ENCODE measurements around the gene SYNDIG1L.

Gene SYNDIG1L

DNA sequence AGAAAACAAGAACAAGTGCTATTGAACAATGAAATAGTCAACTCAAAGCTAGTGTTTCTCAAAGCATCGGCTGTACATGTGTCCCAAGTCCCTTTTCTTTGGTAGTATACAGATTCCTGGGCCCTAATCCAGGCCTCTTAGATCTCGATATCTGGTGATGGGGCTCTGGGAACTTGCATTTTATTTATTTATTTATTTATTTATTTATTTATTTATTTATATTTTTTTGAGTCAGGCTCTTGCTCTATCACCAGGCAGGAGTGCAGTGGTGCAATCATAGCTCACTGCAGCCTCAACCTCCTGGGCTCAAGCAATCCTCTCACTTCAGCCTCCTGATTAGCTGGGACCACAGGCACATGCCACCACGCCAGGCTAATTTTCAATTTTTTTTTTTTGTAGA, 17.1 kb downstream of the SYNDIG1L start:
- Histone ChIP-seq H3K36me3 (ENCODE audit: insufficient read depth, low read length) (no peaks in the 10 kb centered on the region), H3K9me2 (replicated peaks; ENCODE audit: low read depth, low read length) (no peaks in the 10 kb centered on the region), H2AFZ (ENCODE audit: low read length) (no peak overlapping the region), H3F3A (ENCODE audit: low read depth) (no peaks in the 10 kb centered on the region), H3K27me3 (ENCODE audit: insufficient read depth, low read length, poor library complexity, severe bottlenecking) (no peaks in the 10 kb centered on the region), H3K4me1 (ENCODE audit: insufficient read depth, low read length, poor library complexity, severe bottlenecking) (no peaks in the 10 kb centered on the region), H3K4me3 (ENCODE audit: low read length, poor library complexity, severe bottlenecking) (no peak overlapping the region), H3K79me2 (ENCODE audit: insufficient read depth, low read length) (no peaks in the 10 kb centered on the region), H3K9ac (ENCODE audit: low read depth, low read length, poor library complexity, severe bottlenecking) (no peak overlapping the region), H3K4me2 (ENCODE audit: low read depth, low read length, poor library complexity, severe bottlenecking) (no peak overlapping the region), H3K9me3 (ENCODE audit: insufficient read depth, low read depth, low read length) (no peaks in the 10 kb centered on the region), H4K20me1 (ENCODE audit: insufficient read depth, low read length, poor library complexity, severe bottlenecking) (no peaks in the 10 kb centered on the region)
- no peak for TF ChIP-seq EZH2phosphoT487 (IDR thresholded peaks at IDR 0.05; ENCODE audit: borderline replicate concordance)
- TF ChIP-seq, protein P1, sequence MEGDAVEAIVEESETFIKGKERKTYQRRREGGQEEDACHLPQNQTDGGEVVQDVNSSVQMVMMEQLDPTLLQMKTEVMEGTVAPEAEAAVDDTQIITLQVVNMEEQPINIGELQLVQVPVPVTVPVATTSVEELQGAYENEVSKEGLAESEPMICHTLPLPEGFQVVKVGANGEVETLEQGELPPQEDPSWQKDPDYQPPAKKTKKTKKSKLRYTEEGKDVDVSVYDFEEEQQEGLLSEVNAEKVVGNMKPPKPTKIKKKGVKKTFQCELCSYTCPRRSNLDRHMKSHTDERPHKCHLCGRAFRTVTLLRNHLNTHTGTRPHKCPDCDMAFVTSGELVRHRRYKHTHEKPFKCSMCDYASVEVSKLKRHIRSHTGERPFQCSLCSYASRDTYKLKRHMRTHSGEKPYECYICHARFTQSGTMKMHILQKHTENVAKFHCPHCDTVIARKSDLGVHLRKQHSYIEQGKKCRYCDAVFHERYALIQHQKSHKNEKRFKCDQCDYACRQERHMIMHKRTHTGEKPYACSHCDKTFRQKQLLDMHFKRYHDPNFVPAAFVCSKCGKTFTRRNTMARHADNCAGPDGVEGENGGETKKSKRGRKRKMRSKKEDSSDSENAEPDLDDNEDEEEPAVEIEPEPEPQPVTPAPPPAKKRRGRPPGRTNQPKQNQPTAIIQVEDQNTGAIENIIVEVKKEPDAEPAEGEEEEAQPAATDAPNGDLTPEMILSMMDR (conservative IDR thresholded peaks at IDR 0.05; ENCODE audit: low read length): no peak

DNA sequence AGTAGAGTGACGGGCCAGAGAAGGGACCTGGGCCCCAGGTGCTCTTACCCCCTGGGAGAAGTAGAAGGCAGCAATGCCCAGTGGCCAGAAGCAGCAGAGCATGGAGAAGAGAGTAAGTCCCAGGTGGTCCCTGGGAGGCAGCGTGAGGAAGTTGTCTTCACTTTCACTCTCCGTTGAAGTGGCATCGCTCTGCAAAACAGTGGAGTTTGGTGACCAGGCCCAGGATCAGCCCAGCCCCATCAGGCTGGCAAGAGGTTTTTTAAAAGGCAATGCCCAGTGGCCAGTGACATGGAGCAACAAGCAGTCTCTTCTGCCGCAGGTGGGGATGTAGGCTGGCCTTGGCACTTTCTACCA, 18.2 kb downstream of the SYNDIG1L start:
- H3K36me3 ChIP-seq (ENCODE audit: insufficient read depth, low read length): no peaks in the 10 kb centered on the region
- no peak overlapping the region for H3K4me3 ChIP-seq (ENCODE audit: low read length, poor library complexity, severe bottlenecking)
- H3K4me2 ChIP-seq (ENCODE audit: low read depth, low read length, poor library complexity, severe bottlenecking): no peak overlapping the region
- peaks cover 3% of the 10 kb centered on the region for H3K4me1 ChIP-seq (ENCODE audit: insufficient read depth, low read length, poor library complexity, severe bottlenecking)
- no peak overlapping the region for H3K9ac ChIP-seq (ENCODE audit: low read depth, low read length, poor library complexity, severe bottlenecking)
- no peak overlapping the region for H2AFZ ChIP-seq (ENCODE audit: low read length)
- no peaks in the 10 kb centered on the region for H3K9me3 ChIP-seq (ENCODE audit: insufficient read depth, low read depth, low read length)
- H3F3A ChIP-seq (ENCODE audit: low read depth): no peaks in the 10 kb centered on the region
- TF ChIP-seq, protein P1 (conservative IDR thresholded peaks at IDR 0.05; ENCODE audit: low read length): no peak
- TF ChIP-seq EZH2phosphoT487 (IDR thresholded peaks at IDR 0.05; ENCODE audit: borderline replicate concordance): no peak
- no peaks in the 10 kb centered on the region for H3K27me3 ChIP-seq (ENCODE audit: insufficient read depth, low read length, poor library complexity, severe bottlenecking)
- H3K9me2 ChIP-seq (replicated peaks; ENCODE audit: low read depth, low read length): no peaks in the 10 kb centered on the region
- no peaks in the 10 kb centered on the region for H4K20me1 ChIP-seq (ENCODE audit: insufficient read depth, low read length, poor library complexity, severe bottlenecking)
- no peaks in the 10 kb centered on the region for H3K79me2 ChIP-seq (ENCODE audit: insufficient read depth, low read length)

DNA sequence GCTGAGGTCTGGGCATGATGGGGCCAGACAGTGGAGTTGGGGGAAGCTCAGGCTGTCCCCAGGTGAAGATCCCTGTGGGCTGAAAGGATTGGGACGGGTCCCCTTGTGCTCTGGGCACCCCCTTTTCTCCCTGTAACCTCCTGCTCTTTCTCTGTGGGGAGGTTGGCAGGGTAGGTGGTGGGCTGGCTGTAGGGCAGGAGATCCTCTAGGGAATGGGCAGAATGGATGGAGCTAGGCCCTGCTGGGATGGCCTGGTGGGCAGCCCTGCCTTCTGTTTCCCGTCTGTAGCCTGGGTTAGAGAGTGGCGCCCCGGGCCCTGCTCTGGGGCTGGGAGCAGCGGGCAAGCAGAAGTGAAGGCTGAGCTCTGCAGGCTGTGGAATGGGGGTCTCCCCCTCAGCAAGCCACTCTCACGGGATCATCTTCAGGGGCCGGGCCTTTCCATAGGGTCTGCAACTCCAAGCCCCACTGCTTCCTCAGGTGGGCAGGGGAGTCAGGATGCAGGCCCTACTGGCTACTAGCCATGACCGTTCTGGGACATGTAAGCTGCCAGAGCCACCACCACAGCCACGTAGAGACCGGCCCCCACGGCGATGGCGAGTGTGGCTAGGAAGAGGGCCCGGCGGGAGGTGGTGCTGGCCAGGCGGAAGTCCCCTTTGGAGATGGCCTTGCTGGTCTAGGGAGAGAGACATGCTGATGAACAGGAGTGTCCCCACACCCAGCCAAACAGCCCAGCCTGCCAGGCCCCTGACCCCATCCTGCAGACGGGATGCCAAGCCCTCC, 18.8 kb downstream of the SYNDIG1L start:
- no peak overlapping the region for H3K4me3 ChIP-seq (ENCODE audit: low read length, poor library complexity, severe bottlenecking)
- no peak overlapping the region for H2AFZ ChIP-seq (ENCODE audit: low read length)
- no peaks in the 10 kb centered on the region for H3K79me2 ChIP-seq (ENCODE audit: insufficient read depth, low read length)
- no peak overlapping the region for H3K9ac ChIP-seq (ENCODE audit: low read depth, low read length, poor library complexity, severe bottlenecking)
- no peaks in the 10 kb centered on the region for H3K9me3 ChIP-seq (ENCODE audit: insufficient read depth, low read depth, low read length)
- no peaks in the 10 kb centered on the region for H3K27me3 ChIP-seq (ENCODE audit: insufficient read depth, low read length, poor library complexity, severe bottlenecking)
- H3F3A ChIP-seq (ENCODE audit: low read depth): no peaks in the 10 kb centered on the region
- no peaks in the 10 kb centered on the region for H3K36me3 ChIP-seq (ENCODE audit: insufficient read depth, low read length)
- TF ChIP-seq, protein P1 (conservative IDR thresholded peaks at IDR 0.05; ENCODE audit: low read length): no peak
- no peak for TF ChIP-seq EZH2phosphoT487 (IDR thresholded peaks at IDR 0.05; ENCODE audit: borderline replicate concordance)
- H3K4me1 ChIP-seq (ENCODE audit: insufficient read depth, low read length, poor library complexity, severe bottlenecking): peaks cover 9% of the 10 kb centered on the region
- H4K20me1 ChIP-seq (ENCODE audit: insufficient read depth, low read length, poor library complexity, severe bottlenecking): no peaks in the 10 kb centered on the region
- H3K4me2 ChIP-seq (ENCODE audit: low read depth, low read length, poor library complexity, severe bottlenecking): no peak overlapping the region
- H3K9me2 ChIP-seq (replicated peaks; ENCODE audit: low read depth, low read length): no peaks in the 10 kb centered on the region

All from Loucy (cell line).